ENCODE results near the gene RASSF3.

Gene RASSF3

GRCh38 chr12:64618953-64619590, 8.8 kb downstream of the RASSF3 start:
- no peak overlapping the region for H3K27ac ChIP-seq (ENCODE audit: low read length)
- no peak overlapping the region for H3K4me2 ChIP-seq (ENCODE audit: insufficient read depth, low read length)
- H3K79me2 ChIP-seq (ENCODE audit: insufficient read depth, low read length): peaks cover 93% of the 10 kb centered on the region
- no peak overlapping the region for H3K9ac ChIP-seq (ENCODE audit: low read depth, low read length)
- no peak overlapping the region for H2AFZ ChIP-seq (ENCODE audit: low read depth, low read length)
- H3K4me3 ChIP-seq (ENCODE audit: low read depth in 1 of 2, low read length in 2 of 2): no peak overlapping the region
- peaks cover 9% of the 10 kb centered on the region; the same call in 1 of the 2 replicates for H4K20me1 ChIP-seq (ENCODE audit: insufficient read depth, low read length)
- DNase-seq (no peak), ATAC-seq (ENCODE audit: insufficient read depth, low read depth) (no peak)
- H3K4me1 ChIP-seq (ENCODE audit: insufficient read depth, low read length): no peaks in the 10 kb centered on the region
- TF ChIP-seq EZH2 (IDR thresholded peaks at IDR 0.05; ENCODE audit: borderline replicate concordance, low read depth, low read length, severe bottlenecking) (no peak), CTCF (IDR thresholded peaks at IDR 0.05; ENCODE audit: borderline replicate concordance, extremely low read depth, low read length, poor library complexity, severe bottlenecking) (no peak)
- H3K9me3 ChIP-seq (ENCODE audit: insufficient read depth, low read length, severe bottlenecking): no peaks in the 10 kb centered on the region
- no peaks in the 10 kb centered on the region for H3K36me3 ChIP-seq (ENCODE audit: insufficient read depth, low read length)
- no peaks in the 10 kb centered on the region for H3K27me3 ChIP-seq (ENCODE audit: insufficient read depth, low read length, poor library complexity)

GRCh38 chr12:64621257-64621942, 11.1 kb downstream of the RASSF3 start:
- no peak overlapping the region for H2AFZ ChIP-seq (ENCODE audit: low read depth, low read length)
- DNase-seq: no peak
- no peak for TF ChIP-seq EZH2 (IDR thresholded peaks at IDR 0.05; ENCODE audit: borderline replicate concordance, low read depth, low read length, severe bottlenecking)
- no peak for TF ChIP-seq CTCF (IDR thresholded peaks at IDR 0.05; ENCODE audit: borderline replicate concordance, extremely low read depth, low read length, poor library complexity, severe bottlenecking)
- H3K9ac ChIP-seq (ENCODE audit: low read depth, low read length): no peak overlapping the region
- no peaks in the 10 kb centered on the region for H3K4me1 ChIP-seq (ENCODE audit: insufficient read depth, low read length)
- no peak overlapping the region for H3K4me3 ChIP-seq (ENCODE audit: low read depth in 1 of 2, low read length in 2 of 2)
- ATAC-seq (ENCODE audit: insufficient read depth, low read depth): no peak
- H3K4me2 ChIP-seq (ENCODE audit: insufficient read depth, low read length): no peak overlapping the region
- no peaks in the 10 kb centered on the region for H3K9me3 ChIP-seq (ENCODE audit: insufficient read depth, low read length, severe bottlenecking)
- H3K79me2 ChIP-seq (ENCODE audit: insufficient read depth, low read length): peaks cover 92% of the 10 kb centered on the region
- peaks cover 3% of the 10 kb centered on the region; the same call in 1 of the 2 replicates for H3K36me3 ChIP-seq (ENCODE audit: insufficient read depth, low read length)
- H4K20me1 ChIP-seq (ENCODE audit: insufficient read depth, low read length): peaks cover 12% of the 10 kb centered on the region; the same call in 1 of the 2 replicates
- no peaks in the 10 kb centered on the region for H3K27me3 ChIP-seq (ENCODE audit: insufficient read depth, low read length, poor library complexity)
- H3K27ac ChIP-seq (ENCODE audit: low read length): no peak overlapping the region

GRCh38 chr12:64624035-64624434, 13.7 kb downstream of the RASSF3 start:
- Histone ChIP-seq H3K4me3 (ENCODE audit: low read depth in 1 of 2, low read length in 2 of 2) (no peak overlapping the region), H3K4me1 (ENCODE audit: insufficient read depth, low read length) (no peaks in the 10 kb centered on the region), H3K27me3 (ENCODE audit: insufficient read depth, low read length, poor library complexity) (no peaks in the 10 kb centered on the region), H4K20me1 (ENCODE audit: insufficient read depth, low read length) (peaks cover 13% of the 10 kb centered on the region; the same call in 1 of the 2 replicates), H3K27ac (ENCODE audit: low read length) (no peak overlapping the region), H3K9ac (ENCODE audit: low read depth, low read length) (no peak overlapping the region), H3K4me2 (ENCODE audit: insufficient read depth, low read length) (no peak overlapping the region), H3K9me3 (ENCODE audit: insufficient read depth, low read length, severe bottlenecking) (no peaks in the 10 kb centered on the region), H3K79me2 (ENCODE audit: insufficient read depth, low read length) (peaks cover 92% of the 10 kb centered on the region), H3K36me3 (ENCODE audit: insufficient read depth, low read length) (peaks cover 3% of the 10 kb centered on the region; the same call in 1 of the 2 replicates), H2AFZ (ENCODE audit: low read depth, low read length) (no peak overlapping the region)
- no peak for ATAC-seq (ENCODE audit: insufficient read depth, low read depth)
- TF ChIP-seq EZH2 (IDR thresholded peaks at IDR 0.05; ENCODE audit: borderline replicate concordance, low read depth, low read length, severe bottlenecking) (no peak), CTCF (IDR thresholded peaks at IDR 0.05; ENCODE audit: borderline replicate concordance, extremely low read depth, low read length, poor library complexity, severe bottlenecking) (no peak)
- no peak for DNase-seq

Measured in DND-41 (cell line).